CD4-positive, alpha-beta T cell treated with Interleukin-6 for 4 hours (primary cell): ENCODE measurements around the gene ST8SIA5.

Experiments used
- DNase-seq: peaks from one replicate; pipeline ENCODE4 v3.0.0-alpha.2; 2020; ENCODE audit warnings: mixed read lengths

Gene ST8SIA5

DNA sequence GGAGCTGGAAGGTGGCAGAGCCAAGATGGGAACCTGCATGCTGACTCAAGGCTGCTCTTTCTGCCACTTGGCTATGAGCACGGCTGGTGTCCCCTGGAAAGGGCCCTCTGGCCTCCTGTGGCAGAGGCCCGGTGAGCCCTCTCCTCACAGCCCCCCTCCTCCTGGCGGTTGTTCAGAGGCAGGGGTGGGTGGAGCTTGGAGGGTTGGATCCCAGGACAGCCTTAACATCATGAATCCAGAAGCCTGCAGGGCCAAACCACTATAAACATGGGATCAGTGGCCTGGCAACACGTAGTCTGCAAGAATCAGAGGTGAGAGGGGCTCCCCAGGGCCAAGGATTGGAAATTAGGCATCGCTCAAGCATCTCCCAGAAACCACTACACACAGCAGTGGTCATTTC lies 51.3 kb downstream of the ST8SIA5 start:
- no peak for DNase-seq

- DNase-seq, result no peak
These were observed 52.0 kb downstream of the ST8SIA5 start for GRCh38 chr18:46704816-46705215.

GRCh38 chr18:46704189-46704588 lies 52.7 kb downstream of the ST8SIA5 start:
- DNase-seq, result no peak

GRCh38 chr18:46702471-46702870 lies 54.4 kb downstream of the ST8SIA5 start:
- DNase-seq, result no peak

GRCh38 chr18:46700066-46700824 lies 56.6 kb downstream of the ST8SIA5 start:
- DNase-seq, result no peak

DNA sequence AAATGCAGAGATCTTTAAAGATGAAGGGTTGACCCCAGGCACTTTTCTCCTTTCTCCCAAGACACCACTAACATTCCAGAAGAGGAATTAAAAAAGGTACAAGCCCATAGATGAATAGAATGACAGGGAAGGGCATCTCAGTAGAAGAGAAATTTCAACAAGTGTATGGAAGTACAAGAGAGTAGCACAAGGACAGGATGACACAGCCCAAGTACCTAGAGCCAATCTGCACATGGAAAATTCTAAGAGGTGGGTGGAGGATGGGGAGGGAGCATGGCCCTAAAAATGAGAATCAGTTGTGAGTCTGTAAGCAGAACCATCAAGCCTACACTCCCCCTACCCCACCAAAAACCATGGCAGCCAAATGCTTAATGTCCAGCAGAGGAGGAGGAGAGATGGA lies 60.2 kb downstream of the ST8SIA5 start:
- DNase-seq, result no peak

- DNase-seq, result no peak
These were observed 60.6 kb downstream of the ST8SIA5 start for GRCh38 chr18:46696268-46696667.

DNA sequence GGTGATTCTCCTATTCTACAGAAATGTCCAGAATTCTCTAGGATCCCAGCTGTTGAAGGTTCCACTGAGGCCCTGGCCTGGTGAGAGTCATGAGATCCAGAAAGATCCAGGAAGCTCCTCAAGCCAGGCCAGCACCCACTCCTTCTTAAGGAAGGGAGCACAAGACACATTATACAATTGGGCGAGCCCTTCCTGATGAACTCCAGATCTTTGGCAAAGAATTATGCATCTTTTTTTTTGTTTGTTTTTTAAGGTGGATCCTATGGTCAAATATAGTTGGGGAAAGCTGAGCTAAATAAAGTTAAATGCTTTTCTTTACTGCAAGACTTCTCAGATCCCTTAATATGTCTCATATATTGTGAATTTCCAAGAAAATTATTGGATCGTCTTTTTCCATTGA lies 62.9 kb downstream of the ST8SIA5 start:
- DNase-seq, result no peak

- no peak for DNase-seq
These were observed 67.9 kb downstream of the ST8SIA5 start for GRCh38 chr18:46688853-46689525.

GRCh38 chr18:46686186-46686585 lies 70.7 kb downstream of the ST8SIA5 start:
- DNase-seq, result no peak

GRCh38 chr18:46683252-46683651 lies 73.6 kb downstream of the ST8SIA5 start:
- DNase-seq, result no peak

- no peak for DNase-seq
These were observed 75.8 kb downstream of the ST8SIA5 start for GRCh38 chr18:46680784-46681695.

- DNase-seq, result no peak
These were observed 76.8 kb downstream of the ST8SIA5 start for GRCh38 chr18:46679846-46680598.

GRCh38 chr18:46678785-46679399 lies 78.0 kb downstream of the ST8SIA5 start:
- no peak for DNase-seq

GRCh38 chr18:46678041-46678440 lies 78.8 kb downstream of the ST8SIA5 start:
- DNase-seq, result no peak

DNA sequence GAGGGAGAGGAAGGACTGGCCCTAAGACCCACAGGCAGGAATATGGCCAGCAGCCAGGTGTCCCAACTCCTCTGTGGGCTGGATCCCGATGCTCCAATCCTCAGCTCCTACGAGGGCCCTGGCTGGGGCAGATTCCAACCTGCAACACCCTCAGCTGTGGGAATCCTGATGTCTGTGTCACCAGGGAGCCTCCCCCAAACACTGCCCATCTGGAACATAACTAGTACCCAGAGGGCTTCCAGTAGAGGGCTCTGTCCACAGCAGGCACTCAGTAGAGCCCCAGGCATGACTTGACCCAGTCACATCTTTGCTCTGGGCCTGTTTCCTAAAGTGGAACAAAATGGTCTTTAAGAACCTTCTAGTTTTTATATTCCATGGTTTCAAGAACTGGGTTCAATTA lies 79.2 kb downstream of the ST8SIA5 start:
- DNase-seq, result no peak

- no peak for DNase-seq
These were observed 80.5 kb downstream of the ST8SIA5 start for GRCh38 chr18:46676182-46676835.

DNA sequence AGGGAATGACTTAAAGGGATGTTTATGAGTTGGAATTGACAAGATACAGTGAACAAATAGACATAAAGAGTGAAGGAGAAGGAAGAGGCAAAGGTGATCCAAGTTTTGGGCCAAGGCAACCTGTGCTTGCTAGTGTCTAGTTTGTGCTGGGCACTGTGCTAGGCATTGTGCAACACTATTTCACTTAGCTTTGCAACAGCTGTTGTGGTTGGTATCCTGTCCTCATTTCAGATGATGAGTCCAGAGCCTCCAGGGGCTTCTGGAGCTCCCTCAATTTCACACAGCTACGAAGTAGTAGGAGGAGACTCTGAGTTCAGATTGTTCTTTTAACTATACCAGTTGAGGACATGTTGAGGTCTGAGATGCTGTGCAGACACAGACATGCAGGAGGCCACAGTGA lies 81.7 kb downstream of the ST8SIA5 start:
- DNase-seq, result no peak

GRCh38 chr18:46672062-46672970 lies 84.5 kb downstream of the ST8SIA5 start:
- DNase-seq, result no peak

DNA sequence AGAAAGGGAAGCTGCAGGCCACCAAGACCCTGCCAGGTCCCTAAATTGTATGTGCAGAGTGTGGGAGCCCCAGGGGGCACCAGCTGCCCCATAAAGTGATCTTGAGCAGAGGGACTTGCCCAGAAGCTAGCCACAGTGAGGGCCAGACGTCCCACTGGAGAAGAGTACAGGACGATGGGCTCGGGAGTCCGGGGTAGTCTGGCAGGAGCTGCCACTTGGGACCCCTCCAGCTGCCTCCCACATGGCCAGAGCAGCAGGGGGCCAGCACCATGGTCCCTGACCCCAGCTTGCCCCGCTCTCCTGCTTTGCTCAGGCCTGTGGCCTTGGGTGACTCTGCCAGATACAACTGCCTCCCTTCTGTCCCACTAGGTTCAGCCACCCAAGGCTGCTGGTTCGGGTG lies 88.2 kb downstream of the ST8SIA5 start:
- no peak for DNase-seq

DNA sequence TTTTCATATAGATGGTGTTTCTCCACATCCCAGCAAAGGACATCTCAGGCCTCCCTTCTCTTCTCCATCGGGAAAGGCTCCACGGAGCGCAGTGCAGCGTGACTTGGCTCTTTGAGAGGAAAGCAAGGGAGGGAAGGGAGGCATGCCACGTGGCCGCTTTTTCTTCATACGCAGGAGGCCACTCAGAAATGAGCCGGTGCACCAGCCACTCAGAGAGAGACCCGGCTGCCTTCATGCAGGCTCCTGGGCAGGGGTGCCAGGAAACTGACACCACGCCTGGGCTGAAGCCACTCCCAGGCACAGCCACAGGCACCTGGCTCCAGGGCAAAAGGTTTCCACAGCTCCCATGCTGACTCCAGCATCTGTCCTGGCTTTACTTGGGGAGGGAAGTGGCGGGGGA lies 88.7 kb downstream of the ST8SIA5 start:
- DNase-seq, result no peak
